T-helper 1 cell treated with Interleukin-12 subunit alpha and Interleukin-12 subunit beta and Interleukin-4 antibody, amounts not matched to agents 30 μg/mL and 1 μg/mL, for 36 hours (primary cell): ENCODE data around the gene CCDC157.
"Not testable (repeated sequence)": the region's sequence is repeated elsewhere in the genome, so short reads cannot be mapped to it uniquely, and the experiment has no call there.

Experiments
- H3K27ac Mint-ChIP-seq: one replicate; pipeline ENCODE4 v1.8.0; 2021; ENCODE audit warnings: mild to moderate bottlenecking, mixed read lengths
- H3K27me3 Mint-ChIP-seq: one replicate; pipeline ENCODE4 v1.8.0; 2021; ENCODE audit warnings: low read depth, mixed read lengths
- H3K36me3 Mint-ChIP-seq: one replicate; pipeline ENCODE4 v1.8.0; 2021; ENCODE audit warnings: low read depth, mixed read lengths
- H3K4me1 Mint-ChIP-seq: one replicate; pipeline ENCODE4 v1.8.0; 2021; ENCODE audit warnings: low read depth, mixed read lengths
- H3K4me3 Mint-ChIP-seq: one replicate; pipeline ENCODE4 v1.8.0; 2021; ENCODE audit warnings: mild to moderate bottlenecking, moderate library complexity, mixed read lengths
- H3K9me3 Mint-ChIP-seq: one replicate; pipeline ENCODE4 v1.8.0; 2021; ENCODE audit warnings: mixed read lengths

Gene CCDC157

GRCh38 chr22:30334646-30335045 is 22.2 kb upstream of the CCDC157 start:
- Mint-ChIP-seq H3K4me1 (peaks cover 29% of the 10 kb centered on the region), H3K9me3 (no peaks in the 10 kb centered on the region), H3K27me3 (no peaks in the 10 kb centered on the region), H3K27ac (peak overlapping the region; percentile 6), H3K4me3 (no peak overlapping the region), H3K36me3 (peaks cover 59% of the 10 kb centered on the region)

- H3K27me3 Mint-ChIP-seq: no peaks in the 10 kb centered on the region
These were observed 21.6 kb upstream of the CCDC157 start for GRCh38 chr22:30335236-30335635.

DNA sequence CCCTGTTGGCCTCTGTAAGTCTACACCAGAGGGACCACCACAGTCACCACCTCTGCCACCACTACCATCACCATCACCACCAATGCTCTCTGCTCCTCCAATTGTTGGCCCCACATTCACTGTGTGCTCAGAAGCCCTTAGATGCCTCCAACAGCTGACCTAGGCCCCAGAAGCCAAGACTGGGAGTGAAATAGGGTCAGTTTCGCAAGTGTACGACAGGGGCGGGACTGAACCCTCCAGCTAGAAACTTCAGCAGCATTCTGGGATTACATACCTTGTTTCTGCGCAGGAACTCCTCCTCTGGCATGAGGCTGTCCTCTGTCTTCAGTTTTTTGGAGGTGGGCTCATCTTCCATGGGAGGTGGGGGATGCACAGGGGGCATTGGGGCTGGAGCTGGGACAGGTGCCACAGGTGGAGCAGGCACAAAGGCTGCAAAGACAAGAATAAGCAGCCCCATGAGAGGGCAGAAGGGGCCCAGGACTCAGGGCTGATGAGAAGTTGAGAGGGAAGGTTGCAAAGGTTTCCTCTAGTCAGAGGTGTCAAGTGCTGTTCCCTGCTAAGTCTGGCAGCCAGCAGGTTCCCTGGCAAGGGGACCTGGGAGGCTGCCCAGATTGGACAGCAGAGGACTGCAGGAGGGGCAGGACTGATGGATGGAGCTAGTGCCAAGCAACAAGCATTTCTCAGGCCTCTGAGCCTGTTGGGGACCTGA is 19.9 kb upstream of the CCDC157 start:
- no peaks in the 10 kb centered on the region for H3K9me3 Mint-ChIP-seq
- no peak overlapping the region for H3K27ac Mint-ChIP-seq
- H3K4me1 Mint-ChIP-seq: peaks cover 29% of the 10 kb centered on the region
- no peak overlapping the region for H3K4me3 Mint-ChIP-seq
- H3K36me3 Mint-ChIP-seq: peaks cover 60% of the 10 kb centered on the region
- no peaks in the 10 kb centered on the region for H3K27me3 Mint-ChIP-seq

More at GRCh38 chr22:30335236-30335635, 21.6 kb upstream of the CCDC157 start:
- H3K4me3 Mint-ChIP-seq: no peak overlapping the region
- peaks cover 29% of the 10 kb centered on the region for H3K4me1 Mint-ChIP-seq
- H3K9me3 Mint-ChIP-seq: no peaks in the 10 kb centered on the region
- peaks cover 64% of the 10 kb centered on the region for H3K36me3 Mint-ChIP-seq
- H3K27ac Mint-ChIP-seq: peak overlapping the region; percentile 36

DNA sequence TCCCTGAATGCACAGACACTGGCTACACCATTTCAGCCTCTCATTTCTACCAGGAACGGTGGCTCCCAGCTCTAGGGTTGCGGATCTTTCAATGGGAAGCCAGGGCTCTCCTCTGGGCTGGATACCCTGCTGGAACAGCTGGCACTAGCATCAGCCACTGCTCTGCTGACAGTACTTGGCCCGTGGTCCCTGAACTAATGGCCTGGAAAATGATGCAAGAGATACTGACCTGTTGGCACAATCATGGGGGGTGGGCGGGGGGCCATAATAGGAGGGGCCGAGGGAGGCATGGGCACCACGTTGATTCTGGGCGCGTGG is 19.4 kb upstream of the CCDC157 start:
- Mint-ChIP-seq H3K36me3 (peaks cover 62% of the 10 kb centered on the region), H3K4me1 (peaks cover 25% of the 10 kb centered on the region), H3K27me3 (no peaks in the 10 kb centered on the region), H3K9me3 (no peaks in the 10 kb centered on the region), H3K4me3 (no peak overlapping the region), H3K27ac (no peak overlapping the region)

- not testable (repeated sequence) for H3K4me3 Mint-ChIP-seq, H3K27me3 Mint-ChIP-seq, H3K27ac Mint-ChIP-seq, H3K9me3 Mint-ChIP-seq
- H3K4me1 Mint-ChIP-seq: peaks cover 22% of the 10 kb centered on the region
- peaks cover 60% of the 10 kb centered on the region for H3K36me3 Mint-ChIP-seq
These were observed 18.5 kb upstream of the CCDC157 start for GRCh38 chr22:30338341-30338740.

DNA sequence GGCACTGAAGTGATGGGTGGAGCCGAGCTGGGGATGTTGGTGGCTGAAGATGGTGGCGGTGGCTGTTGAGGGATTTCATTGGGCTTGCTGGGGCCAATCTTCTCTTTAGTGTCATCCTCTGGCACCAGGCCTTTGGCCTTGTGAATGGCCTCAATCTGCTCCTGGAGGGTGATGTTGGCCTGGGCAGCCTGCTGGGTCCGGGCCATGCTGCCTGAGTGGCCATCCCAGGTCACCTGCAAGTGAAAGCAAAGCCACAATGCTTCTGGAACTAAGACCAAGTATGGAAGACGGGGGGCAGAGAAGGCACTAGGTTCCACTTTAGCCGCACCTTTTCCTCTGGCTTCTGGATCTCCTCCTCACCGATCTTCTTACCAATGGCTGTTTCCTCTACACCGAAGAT is 18.0 kb upstream of the CCDC157 start:
- Mint-ChIP-seq H3K36me3 (peaks cover 57% of the 10 kb centered on the region), H3K4me3 (no peak overlapping the region), H3K27ac (no peak overlapping the region), H3K27me3 (no peaks in the 10 kb centered on the region), H3K9me3 (no peaks in the 10 kb centered on the region), H3K4me1 (peaks cover 18% of the 10 kb centered on the region)

DNA sequence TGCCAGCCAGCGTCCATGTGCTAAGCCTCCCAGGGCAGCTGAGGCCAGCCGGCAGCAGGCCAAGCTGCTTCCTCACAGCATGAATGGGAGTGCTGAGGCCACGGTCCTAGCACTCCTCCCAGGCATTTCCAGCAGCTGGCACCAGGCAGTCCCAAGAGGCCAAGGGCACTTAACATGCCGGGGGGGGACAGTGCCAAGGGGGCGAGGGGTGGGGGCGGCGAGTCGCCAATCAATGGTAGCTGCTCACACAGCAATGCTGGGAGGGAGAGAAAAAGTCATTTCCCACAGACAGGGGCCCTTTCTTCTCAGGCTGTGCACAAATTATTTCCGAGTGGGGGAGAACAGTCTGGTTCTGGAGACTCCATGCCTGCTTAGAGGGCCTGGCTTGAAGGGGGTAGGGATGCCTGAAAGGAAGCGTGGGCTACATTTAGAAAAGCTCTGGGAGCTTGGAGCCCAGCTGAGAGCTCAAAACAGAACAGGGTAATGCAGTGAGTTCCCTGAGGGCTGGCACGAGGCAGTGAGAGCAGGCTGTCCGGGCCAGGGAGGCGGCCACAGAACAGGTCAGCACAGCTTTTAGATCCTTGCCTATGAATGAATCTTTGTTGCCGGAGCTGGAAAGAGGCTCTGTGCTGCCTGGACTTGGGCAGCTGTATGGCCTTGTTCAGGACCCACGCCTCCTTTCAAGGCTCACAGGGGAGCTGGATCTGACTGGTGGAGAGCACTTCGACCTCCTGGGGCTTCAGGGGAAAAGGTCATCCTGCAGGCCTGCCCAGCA is 15.7 kb upstream of the CCDC157 start:
- no peaks in the 10 kb centered on the region for H3K9me3 Mint-ChIP-seq
- H3K36me3 Mint-ChIP-seq: peaks cover 58% of the 10 kb centered on the region
- no peaks in the 10 kb centered on the region for H3K27me3 Mint-ChIP-seq
- H3K4me1 Mint-ChIP-seq: peaks cover 1% of the 10 kb centered on the region
- H3K4me3 Mint-ChIP-seq: no peak overlapping the region
- H3K27ac Mint-ChIP-seq: no peak overlapping the region

GRCh38 chr22:30344447-30345200 is 12.2 kb upstream of the CCDC157 start:
- Mint-ChIP-seq H3K27ac (peak overlapping the region; percentile 36), H3K27me3 (no peaks in the 10 kb centered on the region), H3K36me3 (peaks cover 56% of the 10 kb centered on the region), H3K4me3 (no peak overlapping the region), H3K4me1 (peaks cover 21% of the 10 kb centered on the region), H3K9me3 (no peaks in the 10 kb centered on the region)

- Mint-ChIP-seq H3K4me1 (peaks cover 32% of the 10 kb centered on the region), H3K36me3 (peaks cover 67% of the 10 kb centered on the region), H3K9me3 (no peaks in the 10 kb centered on the region), H3K27me3 (no peaks in the 10 kb centered on the region), H3K4me3 (no peak overlapping the region), H3K27ac (peak overlapping the region; percentile 72)
These were observed 9.4 kb upstream of the CCDC157 start for GRCh38 chr22:30347255-30347892.

DNA sequence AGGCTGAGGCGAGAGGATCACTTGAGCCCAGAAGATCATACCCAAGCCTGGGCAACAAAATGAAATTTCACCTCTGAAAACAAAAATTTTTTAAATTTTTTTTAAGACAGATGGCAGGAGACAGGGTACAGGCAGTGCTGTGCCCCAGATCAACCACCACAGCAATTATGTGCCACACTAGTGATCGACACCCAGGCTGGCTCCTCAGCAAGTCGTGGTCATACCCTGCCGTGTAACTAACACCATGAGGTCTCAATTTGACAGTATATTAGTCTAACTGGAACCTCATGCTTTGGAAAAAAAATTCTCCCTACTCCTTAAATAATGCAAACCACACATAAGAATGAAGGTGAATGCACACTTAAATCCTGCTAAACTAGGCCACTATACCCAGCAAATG is 8.4 kb upstream of the CCDC157 start:
- Mint-ChIP-seq H3K4me3 (peak overlapping the region; percentile 37), H3K9me3 (no peaks in the 10 kb centered on the region), H3K4me1 (peaks cover 32% of the 10 kb centered on the region), H3K27ac (peak overlapping the region; percentile 81), H3K36me3 (peaks cover 64% of the 10 kb centered on the region), H3K27me3 (no peaks in the 10 kb centered on the region)

- H3K36me3 Mint-ChIP-seq: peaks cover 65% of the 10 kb centered on the region
- H3K4me3 Mint-ChIP-seq: peak overlapping the region; percentile 37
- H3K27ac Mint-ChIP-seq: peak overlapping the region; percentile 81
- H3K27me3 Mint-ChIP-seq: no peaks in the 10 kb centered on the region
- H3K4me1 Mint-ChIP-seq: peaks cover 35% of the 10 kb centered on the region
- no peaks in the 10 kb centered on the region for H3K9me3 Mint-ChIP-seq
These were observed 8.0 kb upstream of the CCDC157 start for GRCh38 chr22:30348809-30349208.

GRCh38 chr22:30351226-30351625 is 5.6 kb upstream of the CCDC157 start:
- H3K36me3 Mint-ChIP-seq: peaks cover 57% of the 10 kb centered on the region
- no peaks in the 10 kb centered on the region for H3K9me3 Mint-ChIP-seq
- no peaks in the 10 kb centered on the region for H3K27me3 Mint-ChIP-seq
- H3K4me1 Mint-ChIP-seq: peaks cover 49% of the 10 kb centered on the region
- no peak overlapping the region for H3K27ac Mint-ChIP-seq
- no peak overlapping the region for H3K4me3 Mint-ChIP-seq

GRCh38 chr22:30354644-30355043 is 2.2 kb upstream of the CCDC157 start:
- Mint-ChIP-seq H3K4me1 (peaks cover 36% of the 10 kb centered on the region), H3K27ac (peak overlapping the region; percentile 60), H3K4me3 (peak overlapping the region; percentile 91), H3K27me3 (peaks cover 5% of the 10 kb centered on the region), H3K9me3 (no peaks in the 10 kb centered on the region), H3K36me3 (peaks cover 41% of the 10 kb centered on the region)

DNA sequence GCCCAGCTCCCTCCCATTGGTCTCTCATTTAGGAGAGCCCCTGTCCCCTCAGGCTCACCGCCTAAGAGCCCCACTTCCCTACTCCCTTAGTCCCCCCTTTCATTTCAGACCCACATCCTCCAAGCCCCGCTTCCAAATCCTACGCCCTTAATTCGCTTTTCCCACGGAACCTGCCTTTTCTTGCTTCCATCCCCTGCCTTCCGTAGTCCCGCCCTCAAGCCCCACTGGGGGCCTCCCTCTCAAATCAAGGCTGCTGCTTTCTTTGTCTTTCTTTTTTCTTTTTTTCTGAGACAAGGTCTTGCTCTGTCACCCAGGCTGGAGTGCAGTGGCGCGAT is 396 bp downstream of the CCDC157 start:
- H3K36me3 Mint-ChIP-seq: peaks cover 18% of the 10 kb centered on the region
- peaks cover 5% of the 10 kb centered on the region for H3K27me3 Mint-ChIP-seq
- no peaks in the 10 kb centered on the region for H3K9me3 Mint-ChIP-seq
- H3K4me3 Mint-ChIP-seq: peak overlapping the region; percentile 91
- peaks cover 26% of the 10 kb centered on the region for H3K4me1 Mint-ChIP-seq
- H3K27ac Mint-ChIP-seq: peak overlapping the region; percentile 86
